ENCODE measurements around the gene SLC24A1. TPM values are rescaled to one million over a fixed set of nuclear protein-coding genes. Genes with fewer than 3 reads are reported as not detected.

Gene SLC24A1
- total RNA-seq, 4 donors from 2014 or later = 6.0 to 15.7 (median 9.4) TPM

GRCh38 chr15:65618560-65619109, 3.1 kb upstream of the SLC24A1 start:
- H3K9me3 ChIP-seq = no peaks in the 10 kb centered on the region
- no peaks in the 10 kb centered on the region for H3K4me1 ChIP-seq
- TF ChIP-seq CTCF (IDR thresholded peaks at IDR 0.05) (no peak), POLR2A (IDR thresholded peaks at IDR 0.05) (no peak)
- H3K27me3 ChIP-seq = no peaks in the 10 kb centered on the region
- no peaks in the 10 kb centered on the region for H3K36me3 ChIP-seq
- DNase-seq = no peak
- H3K4me3 ChIP-seq = no peak overlapping the region
- H3K27ac ChIP-seq = no peak overlapping the region

- Histone ChIP-seq H3K4me1 (no peaks in the 10 kb centered on the region), H3K27ac (no peak overlapping the region), H3K36me3 (peaks cover 0 to 4% (median 0%) of the 10 kb centered on the region in 3 donors), H3K9me3 (no peaks in the 10 kb centered on the region), H3K27me3 (no peaks in the 10 kb centered on the region), H3K4me3 (no peak overlapping the region)
- no peak for DNase-seq
- TF ChIP-seq POLR2A (IDR thresholded peaks at IDR 0.05) = no peak
- TF ChIP-seq CTCF (IDR thresholded peaks at IDR 0.05) = no peak
Observed at GRCh38 chr15:65619626-65620290, 2.0 kb upstream of the SLC24A1 start.

GRCh38 chr15:65620833-65621232, 905 bp upstream of the SLC24A1 start:
- Histone ChIP-seq H3K4me3 (no peak overlapping the region), H3K4me1 (no peaks in the 10 kb centered on the region), H3K36me3 (peaks cover 0 to 13% (median 0%) of the 10 kb centered on the region in 3 donors), H3K9me3 (no peaks in the 10 kb centered on the region), H3K27me3 (no peaks in the 10 kb centered on the region), H3K27ac (no peak overlapping the region)
- TF ChIP-seq POLR2A (IDR thresholded peaks at IDR 0.05) (no peak), CTCF (IDR thresholded peaks at IDR 0.05) (no peak)
- DNase-seq = no peak

- TF ChIP-seq POLR2A (IDR thresholded peaks at IDR 0.05) = no peak
- TF ChIP-seq CTCF (IDR thresholded peaks at IDR 0.05) = no peak
- no peaks in the 10 kb centered on the region for H3K9me3 ChIP-seq
- DNase-seq = no peak
- no peaks in the 10 kb centered on the region for H3K27me3 ChIP-seq
- H3K4me1 ChIP-seq = no peaks in the 10 kb centered on the region
- peaks cover 0 to 13% (median 0%) of the 10 kb centered on the region in 3 donors for H3K36me3 ChIP-seq
- H3K4me3 ChIP-seq = no peak overlapping the region
- no peak overlapping the region for H3K27ac ChIP-seq
Observed at GRCh38 chr15:65623103-65623502, 1.4 kb downstream of the SLC24A1 start.

- Histone ChIP-seq H3K27me3 (no peaks in the 10 kb centered on the region), H3K36me3 (peaks cover 0 to 13% (median 0%) of the 10 kb centered on the region in 3 donors), H3K4me3 (no peak overlapping the region), H3K27ac (no peak overlapping the region), H3K9me3 (no peaks in the 10 kb centered on the region), H3K4me1 (no peaks in the 10 kb centered on the region)
- TF ChIP-seq CTCF (IDR thresholded peaks at IDR 0.05) (no peak), POLR2A (IDR thresholded peaks at IDR 0.05) (no peak)
- no peak for DNase-seq
Observed at GRCh38 chr15:65626856-65627255, 5.1 kb downstream of the SLC24A1 start.

All from Peyer's patch (tissue), 4 donors.